AG04449 (cell line): Measurements from ENCODE around the gene SYP.

ENCODE experiments used
- CTCF ChIA-PET: fragments of 350-600 bp; formaldehyde crosslinking; extraction: SDS; loops from one replicate; lab custom pipeline; 2021; ENCODE audit warnings: antibody characterized with exemption; lab: Yijun Ruan, JAX
- POLR2A ChIA-PET: fragments of 400-600, 350-600 bp; formaldehyde crosslinking; extraction: SDS; loops from one replicate; lab custom pipeline; 2020; ENCODE audit warnings: antibody characterized with exemption, inconsistent platforms; lab: Yijun Ruan, JAX
- DNase-seq: peaks from one replicate; pipeline ENCODE4 v3.0.0-alpha.2; 2010; ENCODE audit warnings: low read depth, low spot score
- H3K4me3 ChIP-seq: 2 replicates; pipeline ENCODE4 v1.5.1; 2011; ENCODE audit warnings: low read depth, mild to moderate bottlenecking, control low read depth, low read length
- CTCF ChIP-seq: IDR thresholded peaks from one replicate; pipeline ENCODE4 v1.5.1; 2011; ENCODE audit warnings: mild to moderate bottlenecking, moderate library complexity, low read length, control low read depth, inconsistent platforms; ENCODE audit not compliant: insufficient read depth; ENCODE audit errors: missing control alignments

The SYP gene

DNA sequence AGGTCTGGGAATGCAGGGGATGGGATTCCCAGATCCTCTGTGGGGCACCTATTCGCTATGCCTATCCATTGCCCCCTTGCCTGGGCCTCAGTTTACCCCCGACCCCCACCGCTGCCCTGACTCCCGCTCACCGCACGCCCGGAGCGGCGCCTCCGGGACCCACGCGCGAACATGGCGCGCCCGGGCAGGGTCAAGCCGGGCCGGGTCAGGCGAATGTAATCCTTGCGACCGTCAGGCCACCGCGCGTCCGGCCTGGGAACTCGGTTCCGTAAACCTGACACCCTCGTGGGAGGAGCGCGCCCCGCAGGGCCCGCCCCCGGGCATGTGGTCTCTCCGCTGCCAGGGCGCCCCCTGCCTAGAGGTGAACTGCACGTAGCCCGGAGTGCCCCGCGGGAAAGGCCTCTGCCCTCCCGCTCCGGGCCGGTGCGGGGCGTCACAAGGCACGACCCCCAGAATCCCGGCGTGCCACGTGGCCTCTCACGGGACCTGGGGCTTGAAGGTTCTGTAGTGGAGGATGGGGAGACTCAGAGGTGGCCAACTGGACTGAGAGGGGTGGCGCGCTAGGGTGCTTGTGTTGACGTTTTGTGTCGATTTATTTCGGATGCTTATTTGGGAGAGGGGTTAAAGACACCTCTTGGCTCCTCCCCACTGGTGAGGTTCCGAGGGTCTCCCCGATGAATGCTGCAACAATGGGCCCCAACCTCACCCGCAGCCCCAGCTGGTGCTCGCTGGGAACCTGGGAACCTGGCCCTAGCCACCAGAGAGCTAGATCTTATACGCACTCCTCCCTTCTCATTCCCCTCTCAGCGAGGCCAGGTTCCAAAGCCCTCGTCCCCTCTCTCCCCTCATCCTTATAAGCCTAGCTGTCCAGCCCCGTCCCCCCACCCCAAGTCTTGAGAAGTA is 13.6 kb downstream of the SYP start, which contains the start of gene PRICKLE3:
Gene PRICKLE3 (minus strand): TSS at position 249 of the 903 bp plus-strand sequence. CDS start 76 bp downstream, at position 173.
- POLR2A ChIA-PET = no interaction called here
- TF ChIP-seq CTCF = peak; percentile 39
- CTCF ChIA-PET = no interaction called here
- peak within 1 kb of the TSS; percentile 67 for H3K4me3 ChIP-seq
- no peak for DNase-seq

GRCh38 chrX:49184294-49185281 is 15.4 kb downstream of the SYP start:
- TF ChIP-seq CTCF = no peak
- H3K4me3 ChIP-seq = peak overlapping the region; percentile 67
- CTCF ChIA-PET = interaction anchor here (1.2 kb wide), 1 partner anchor 29 kb away, joined by 4 read pairs; no protein-coding TSS in a partner anchor
- no peak for DNase-seq
- POLR2A ChIA-PET = interaction anchor here (1.3 kb wide), 1 partner anchor 13 kb away, joined by 10 read pairs; the partner anchor contains the start of gene PLP2

DNA sequence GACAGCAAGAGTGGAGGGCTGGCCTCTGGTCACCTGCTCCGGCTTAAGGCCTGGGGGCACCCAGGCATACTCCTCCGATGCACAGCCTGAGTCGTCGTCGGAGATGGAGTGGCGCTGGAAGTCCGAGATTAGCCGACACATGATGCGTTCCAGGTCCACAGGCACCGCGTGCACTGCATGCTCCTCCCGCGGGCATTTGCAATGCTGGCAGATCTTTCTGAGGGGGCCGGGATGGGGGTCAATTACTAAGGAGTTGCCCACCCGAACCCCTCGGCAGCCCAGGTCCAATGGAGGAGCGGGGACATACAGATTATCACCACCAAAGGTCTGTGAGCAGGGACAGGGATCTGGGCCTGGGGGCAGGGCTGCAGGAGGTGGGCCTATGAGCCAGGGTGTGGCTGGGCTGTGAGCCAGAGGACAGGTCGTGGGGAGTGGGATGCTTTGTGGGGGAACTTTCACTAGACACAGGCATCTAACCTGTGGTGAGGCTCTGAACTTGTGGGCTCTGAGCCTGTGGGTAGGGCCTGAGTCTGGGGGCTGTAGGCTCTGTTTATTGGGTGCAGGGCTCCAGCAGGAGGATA is 16.2 kb downstream of the SYP start:
- TF ChIP-seq CTCF = no peak
- POLR2A ChIA-PET = interaction anchor here (1.3 kb wide), 1 partner anchor 12 kb away, joined by 10 read pairs; the partner anchor contains the start of gene PLP2
- peak overlapping the region; percentile 36; the same call in 1 of the 2 replicates for H3K4me3 ChIP-seq
- CTCF ChIA-PET = interaction anchor here (1.2 kb wide), 1 partner anchor 28 kb away, joined by 4 read pairs; no protein-coding TSS in a partner anchor
- DNase-seq = no peak

DNA sequence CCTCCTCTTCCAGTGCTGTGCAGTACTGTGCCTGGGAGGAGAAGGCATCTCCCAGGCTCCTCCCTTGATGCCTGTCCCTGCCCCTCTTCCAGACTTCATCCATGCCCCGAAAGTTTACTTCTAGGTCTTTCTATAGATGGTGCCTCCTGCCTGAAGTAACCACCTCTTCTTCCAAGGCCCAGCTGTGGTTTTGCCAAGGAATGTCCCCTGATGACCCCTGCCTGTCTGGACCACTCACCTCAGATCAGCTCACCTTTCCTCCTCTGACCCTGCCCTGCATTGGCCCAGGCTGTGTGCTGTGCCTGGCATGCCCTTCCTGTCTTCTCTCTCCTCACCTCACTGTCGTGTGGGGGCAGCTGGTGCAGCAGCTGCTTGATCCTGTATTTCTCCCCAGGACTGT is 20.6 kb downstream of the SYP start:
- ChIA-PET POLR2A (no interaction called here), CTCF (interaction anchor here (0.5 to 1.9 kb wide), 3 partner anchors 13 to 22 kb away, joined by 3 to 6 read pairs (median 3); no protein-coding TSS in a partner anchor)
- TF ChIP-seq CTCF = no peak
- no peak overlapping the region for H3K4me3 ChIP-seq
- DNase-seq = no peak

- DNase-seq = no peak
- H3K4me3 ChIP-seq = no peak overlapping the region
- TF ChIP-seq CTCF = no peak
- ChIA-PET POLR2A (no interaction called here), CTCF (interaction anchor here (0.5 kb wide), 1 partner anchor 21 kb away, joined by 3 read pairs; no protein-coding TSS in a partner anchor)
Observed at GRCh38 chrX:49178537-49178936, 21.5 kb downstream of the SYP start.
